Measurements from ENCODE around the gene COX7A2. TPM values are rescaled to one million over a fixed set of nuclear protein-coding genes. Genes with fewer than 3 reads are reported as not detected.

The COX7A2 gene
- total and polyA plus RNA-seq, 10 of the 15 experiments (the other 5 are each of a cell fraction or from before 2014, with no cell fraction given) = 199 to 1,834 (median 576) TPM

DNA sequence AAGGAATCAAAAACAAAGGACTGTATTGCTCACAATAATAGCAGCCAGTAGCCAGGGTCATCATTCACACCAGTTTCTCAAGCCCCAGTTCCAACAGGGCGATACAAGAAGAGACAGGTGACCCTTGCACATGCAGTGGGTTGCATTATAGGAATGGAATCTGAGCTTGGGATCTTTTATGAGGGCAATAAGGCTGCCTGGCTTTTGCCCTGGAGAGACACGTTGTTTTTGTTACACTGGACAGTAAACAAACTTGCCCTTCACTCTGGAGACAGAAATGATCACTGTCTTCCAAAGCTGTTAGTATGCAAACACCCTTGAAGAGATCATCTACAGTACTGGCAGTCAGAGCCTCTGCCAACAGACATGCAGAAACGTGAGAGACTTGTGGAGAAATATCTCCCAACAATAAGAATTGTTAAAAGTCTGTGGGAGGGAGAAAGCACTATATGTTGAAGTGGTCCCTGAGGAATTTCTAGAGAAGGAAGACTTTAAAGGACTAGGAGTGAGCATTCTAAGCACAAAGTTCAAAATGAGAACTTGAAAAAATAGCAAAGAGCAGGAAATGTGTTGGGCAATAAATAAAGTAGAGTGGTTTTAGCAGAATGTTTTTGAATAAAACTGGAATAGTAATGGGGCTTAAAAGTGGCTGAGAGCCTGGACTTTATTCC is 31.5 kb downstream of the COX7A2 start:
- in situ Hi-C loops (cut with MboI) (loop anchor here (5.0 to 10.0 kb wide), 4 partner anchors 1227 to 1537 kb away; no protein-coding TSS in a partner anchor), intact Hi-C loops (cut with micrococcal nuclease; ENCODE audit: unreplicated experiment) (loop anchor here (5.0 kb wide), 1 partner anchor 315 kb away; no protein-coding TSS in a partner anchor)
- no peaks in the 10 kb centered on the region for H4K20me1 ChIP-seq (ENCODE audit: control insufficient read depth, insufficient read depth)
- no peak for DNase-seq (ENCODE audit: low read depth, low spot score)
- ChIA-PET POLR2A (no interaction called here), CTCF (interaction anchor here (0.7 to 6.3 kb wide), 30 partner anchors 9 to 1480 kb away, joined by 3 to 95 read pairs (median 4); no protein-coding TSS in a partner anchor), RAD21 (ENCODE audit: unreplicated experiment) (interaction anchor here (0.9 to 4.8 kb wide), 4 partner anchors 334 to 1474 kb away, joined by 3 to 46 read pairs (median 14); no protein-coding TSS in a partner anchor), SMC1A (ENCODE audit: uncharacterized antibody, unreplicated experiment) (interaction anchor here (0.8 to 6.0 kb wide), 12 partner anchors 9 to 1482 kb away, joined by 3 to 64 read pairs (median 4); no protein-coding TSS in a partner anchor)
- no peak for TF ChIP-seq BRCA1 (IDR thresholded peaks at IDR 0.05; ENCODE audit: low read depth, low read length)
- no peak for TF ChIP-seq DPF2 (IDR thresholded peaks at IDR 0.05)
- no peak for TF ChIP-seq FOXM1 (IDR thresholded peaks at IDR 0.05; ENCODE audit: low read depth, low read length)
- TF ChIP-seq CREM (IDR thresholded peaks at IDR 0.05; ENCODE audit: low read depth) = no peak
- TF ChIP-seq, protein P1, sequence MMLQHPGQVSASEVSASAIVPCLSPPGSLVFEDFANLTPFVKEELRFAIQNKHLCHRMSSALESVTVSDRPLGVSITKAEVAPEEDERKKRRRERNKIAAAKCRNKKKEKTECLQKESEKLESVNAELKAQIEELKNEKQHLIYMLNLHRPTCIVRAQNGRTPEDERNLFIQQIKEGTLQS (IDR thresholded peaks at IDR 0.05; ENCODE audit: borderline replicate concordance, extremely low read depth, low read depth, low read length) = no peak
- TF ChIP-seq, protein P2, sequence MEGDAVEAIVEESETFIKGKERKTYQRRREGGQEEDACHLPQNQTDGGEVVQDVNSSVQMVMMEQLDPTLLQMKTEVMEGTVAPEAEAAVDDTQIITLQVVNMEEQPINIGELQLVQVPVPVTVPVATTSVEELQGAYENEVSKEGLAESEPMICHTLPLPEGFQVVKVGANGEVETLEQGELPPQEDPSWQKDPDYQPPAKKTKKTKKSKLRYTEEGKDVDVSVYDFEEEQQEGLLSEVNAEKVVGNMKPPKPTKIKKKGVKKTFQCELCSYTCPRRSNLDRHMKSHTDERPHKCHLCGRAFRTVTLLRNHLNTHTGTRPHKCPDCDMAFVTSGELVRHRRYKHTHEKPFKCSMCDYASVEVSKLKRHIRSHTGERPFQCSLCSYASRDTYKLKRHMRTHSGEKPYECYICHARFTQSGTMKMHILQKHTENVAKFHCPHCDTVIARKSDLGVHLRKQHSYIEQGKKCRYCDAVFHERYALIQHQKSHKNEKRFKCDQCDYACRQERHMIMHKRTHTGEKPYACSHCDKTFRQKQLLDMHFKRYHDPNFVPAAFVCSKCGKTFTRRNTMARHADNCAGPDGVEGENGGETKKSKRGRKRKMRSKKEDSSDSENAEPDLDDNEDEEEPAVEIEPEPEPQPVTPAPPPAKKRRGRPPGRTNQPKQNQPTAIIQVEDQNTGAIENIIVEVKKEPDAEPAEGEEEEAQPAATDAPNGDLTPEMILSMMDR (IDR thresholded peaks at IDR 0.05 in 2 of 3, conservative IDR thresholded peaks at IDR 0.05 in 1 of 3; ENCODE audit: control insufficient read depth in 2 of 3, extremely low read depth in 1 of 3, insufficient read depth in 1 of 3, low read depth in 3 of 3, low read length in 3 of 3) = no peak
- TF ChIP-seq FOS (IDR thresholded peaks at IDR 0.05; ENCODE audit: borderline replicate concordance, extremely low read depth, insufficient read length) = no peak
- no peak for TF ChIP-seq TAF1 (IDR thresholded peaks at IDR 0.05; ENCODE audit: borderline replicate concordance, low read depth, low read length)
- TF ChIP-seq ZNF24 (IDR thresholded peaks at IDR 0.05) = no peak
- TF ChIP-seq ZNF217 (IDR thresholded peaks at IDR 0.05) = no peak
- no peak for TF ChIP-seq NRF1 (conservative IDR thresholded peaks at IDR 0.05; ENCODE audit: low read depth, low read length)
- TF ChIP-seq SMC3 (IDR thresholded peaks at IDR 0.05; ENCODE audit: borderline replicate concordance, low read length) = no peak
- TF ChIP-seq MEF2A (IDR thresholded peaks at IDR 0.05; ENCODE audit: insufficient read depth, low read depth, low read length) = no peak
- TF ChIP-seq, protein P3, sequence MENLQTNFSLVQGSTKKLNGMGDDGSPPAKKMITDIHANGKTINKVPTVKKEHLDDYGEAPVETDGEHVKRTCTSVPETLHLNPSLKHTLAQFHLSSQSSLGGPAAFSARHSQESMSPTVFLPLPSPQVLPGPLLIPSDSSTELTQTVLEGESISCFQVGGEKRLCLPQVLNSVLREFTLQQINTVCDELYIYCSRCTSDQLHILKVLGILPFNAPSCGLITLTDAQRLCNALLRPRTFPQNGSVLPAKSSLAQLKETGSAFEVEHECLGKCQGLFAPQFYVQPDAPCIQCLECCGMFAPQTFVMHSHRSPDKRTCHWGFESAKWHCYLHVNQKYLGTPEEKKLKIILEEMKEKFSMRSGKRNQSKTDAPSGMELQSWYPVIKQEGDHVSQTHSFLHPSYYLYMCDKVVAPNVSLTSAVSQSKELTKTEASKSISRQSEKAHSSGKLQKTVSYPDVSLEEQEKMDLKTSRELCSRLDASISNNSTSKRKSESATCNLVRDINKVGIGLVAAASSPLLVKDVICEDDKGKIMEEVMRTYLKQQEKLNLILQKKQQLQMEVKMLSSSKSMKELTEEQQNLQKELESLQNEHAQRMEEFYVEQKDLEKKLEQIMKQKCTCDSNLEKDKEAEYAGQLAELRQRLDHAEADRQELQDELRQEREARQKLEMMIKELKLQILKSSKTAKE (IDR thresholded peaks at IDR 0.05; ENCODE audit: low read depth, poor library complexity, severe bottlenecking) = no peak
- TF ChIP-seq, protein P4, sequence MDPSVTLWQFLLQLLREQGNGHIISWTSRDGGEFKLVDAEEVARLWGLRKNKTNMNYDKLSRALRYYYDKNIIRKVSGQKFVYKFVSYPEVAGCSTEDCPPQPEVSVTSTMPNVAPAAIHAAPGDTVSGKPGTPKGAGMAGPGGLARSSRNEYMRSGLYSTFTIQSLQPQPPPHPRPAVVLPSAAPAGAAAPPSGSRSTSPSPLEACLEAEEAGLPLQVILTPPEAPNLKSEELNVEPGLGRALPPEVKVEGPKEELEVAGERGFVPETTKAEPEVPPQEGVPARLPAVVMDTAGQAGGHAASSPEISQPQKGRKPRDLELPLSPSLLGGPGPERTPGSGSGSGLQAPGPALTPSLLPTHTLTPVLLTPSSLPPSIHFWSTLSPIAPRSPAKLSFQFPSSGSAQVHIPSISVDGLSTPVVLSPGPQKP (IDR thresholded peaks at IDR 0.05; ENCODE audit: low read depth, low read length) = no peak
- no peak for TF ChIP-seq RCOR1 (conservative IDR thresholded peaks at IDR 0.05; ENCODE audit: low read depth, low read length)
- FAIRE-seq = no peak
- H3K27me3 ChIP-seq (replicated peaks in 1 of 2; ENCODE audit: control insufficient read depth in 2 of 2, insufficient read depth in 2 of 2, low read length in 1 of 2) = peaks cover 6 to 13% of the 10 kb centered on the region in 2 experiments
- no peak overlapping the region for H3K4me3 ChIP-seq
- no peak overlapping the region for H3K4me2 ChIP-seq (ENCODE audit: control insufficient read depth, insufficient read depth)
- no peaks in the 10 kb centered on the region for H3K36me3 ChIP-seq (ENCODE audit: control insufficient read depth in 2 of 2, insufficient read depth in 2 of 2, low read length in 1 of 2)
- no peaks in the 10 kb centered on the region for H3K9me3 ChIP-seq (replicated peaks; ENCODE audit: control insufficient read depth, insufficient read depth, low read length)
- H3K9ac ChIP-seq (ENCODE audit: control insufficient read depth, insufficient read depth, low read length) = no peak overlapping the region
- no peak overlapping the region for H3K27ac ChIP-seq (ENCODE audit: control insufficient read depth, insufficient read depth)
- no peaks in the 10 kb centered on the region for H3K79me2 ChIP-seq (ENCODE audit: control insufficient read depth, insufficient read depth, low read length)
- ATAC-seq = no peak
- no peaks in the 10 kb centered on the region for H3K4me1 ChIP-seq (ENCODE audit: control insufficient read depth, insufficient read depth, low read length)
- H2AFZ ChIP-seq (ENCODE audit: control insufficient read depth, low read depth, low read length) = no peak overlapping the region
- 4% methylated on average over 3 of the region's 3 CpGs for WGBS (ENCODE audit: insufficient coverage, insufficient replicate concordance, low lambda C conversion rate, missing lambda C conversion rate)
- no TSS peak for BruUV-seq (replicated peaks)

Data from GM12878 (cell line).